ENCODE data around the gene CARD11.

DNA sequence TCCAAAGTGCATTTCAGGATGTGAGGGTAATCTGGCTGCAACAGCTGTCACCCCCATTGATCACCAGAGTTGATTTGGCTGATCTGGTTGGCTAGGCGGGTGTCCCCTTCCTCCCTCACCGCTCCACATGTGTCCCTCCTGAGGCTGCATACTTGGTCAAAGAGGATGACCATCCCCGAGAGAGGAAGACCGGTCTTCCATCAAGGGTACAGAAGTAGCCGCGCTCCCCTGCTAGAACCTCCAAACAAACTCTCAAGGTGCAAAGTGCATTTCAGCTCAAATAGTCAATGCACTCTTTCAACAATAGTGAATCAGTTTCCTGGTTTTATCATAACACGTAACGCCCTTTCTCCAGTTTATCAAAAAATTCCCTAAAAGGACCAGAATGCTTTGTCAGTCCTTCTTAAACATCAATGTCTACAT is 44.6 kb downstream of the CARD11 start:
- TF ChIP-seq, protein P1, sequence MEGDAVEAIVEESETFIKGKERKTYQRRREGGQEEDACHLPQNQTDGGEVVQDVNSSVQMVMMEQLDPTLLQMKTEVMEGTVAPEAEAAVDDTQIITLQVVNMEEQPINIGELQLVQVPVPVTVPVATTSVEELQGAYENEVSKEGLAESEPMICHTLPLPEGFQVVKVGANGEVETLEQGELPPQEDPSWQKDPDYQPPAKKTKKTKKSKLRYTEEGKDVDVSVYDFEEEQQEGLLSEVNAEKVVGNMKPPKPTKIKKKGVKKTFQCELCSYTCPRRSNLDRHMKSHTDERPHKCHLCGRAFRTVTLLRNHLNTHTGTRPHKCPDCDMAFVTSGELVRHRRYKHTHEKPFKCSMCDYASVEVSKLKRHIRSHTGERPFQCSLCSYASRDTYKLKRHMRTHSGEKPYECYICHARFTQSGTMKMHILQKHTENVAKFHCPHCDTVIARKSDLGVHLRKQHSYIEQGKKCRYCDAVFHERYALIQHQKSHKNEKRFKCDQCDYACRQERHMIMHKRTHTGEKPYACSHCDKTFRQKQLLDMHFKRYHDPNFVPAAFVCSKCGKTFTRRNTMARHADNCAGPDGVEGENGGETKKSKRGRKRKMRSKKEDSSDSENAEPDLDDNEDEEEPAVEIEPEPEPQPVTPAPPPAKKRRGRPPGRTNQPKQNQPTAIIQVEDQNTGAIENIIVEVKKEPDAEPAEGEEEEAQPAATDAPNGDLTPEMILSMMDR (IDR thresholded peaks at IDR 0.05): no peak
- no peak for TF ChIP-seq POLR2A (IDR thresholded peaks at IDR 0.05)
